ENCODE measurements around the gene CAND2.
"Not testable (repeated sequence)": the region's sequence is repeated elsewhere in the genome, so short reads cannot be mapped to it uniquely, and the experiment has no call there.

CAND2 gene

GRCh38 chr3:12829886-12830784 lies 33.7 kb downstream of the CAND2 start:
- Mint-ChIP-seq H3K4me3 (no peak overlapping the region), H3K9me3 (no peaks in the 10 kb centered on the region), H3K27ac (peak overlapping the region; percentile 23)

GRCh38 chr3:12830785-12831156 lies 34.3 kb downstream of the CAND2 start:
- H3K4me3 Mint-ChIP-seq, result no peak overlapping the region
- H3K4me1 Mint-ChIP-seq, result peaks cover 3% of the 10 kb centered on the region
- peak overlapping the region; percentile 23 for H3K27ac Mint-ChIP-seq
- no peaks in the 10 kb centered on the region for H3K27me3 Mint-ChIP-seq
- H3K36me3 Mint-ChIP-seq, result peaks cover 11% of the 10 kb centered on the region
- H3K9me3 Mint-ChIP-seq, result no peaks in the 10 kb centered on the region

More at GRCh38 chr3:12829886-12830784, 33.7 kb downstream of the CAND2 start:
- H3K27me3 Mint-ChIP-seq, result no peaks in the 10 kb centered on the region
- H3K4me1 Mint-ChIP-seq, result no peaks in the 10 kb centered on the region
- H3K36me3 Mint-ChIP-seq, result peaks cover 11% of the 10 kb centered on the region

- Mint-ChIP-seq H3K27me3 (no peaks in the 10 kb centered on the region), H3K4me3 (no peak overlapping the region), H3K27ac (peak overlapping the region; percentile 76), H3K36me3 (peaks cover 11% of the 10 kb centered on the region), H3K4me1 (peaks cover 4% of the 10 kb centered on the region), H3K9me3 (no peaks in the 10 kb centered on the region)
Measured at GRCh38 chr3:12831301-12831866, 34.9 kb downstream of the CAND2 start.

- no peaks in the 10 kb centered on the region for H3K27me3 Mint-ChIP-seq
- H3K9me3 Mint-ChIP-seq, result no peaks in the 10 kb centered on the region
- peaks cover 15% of the 10 kb centered on the region for H3K4me1 Mint-ChIP-seq
- peaks cover 20% of the 10 kb centered on the region for H3K36me3 Mint-ChIP-seq
- H3K27ac Mint-ChIP-seq, result peak overlapping the region; percentile 74
- H3K4me3 Mint-ChIP-seq, result no peak overlapping the region
Measured at GRCh38 chr3:12832350-12833221, 36.1 kb downstream of the CAND2 start.

GRCh38 chr3:12833222-12834161 lies 37.0 kb downstream of the CAND2 start:
- Mint-ChIP-seq H3K27ac (peak overlapping the region; percentile 80), H3K9me3 (no peaks in the 10 kb centered on the region), H3K4me3 (no peak overlapping the region), H3K4me1 (peaks cover 22% of the 10 kb centered on the region), H3K36me3 (peaks cover 29% of the 10 kb centered on the region), H3K27me3 (no peaks in the 10 kb centered on the region)

- Mint-ChIP-seq H3K36me3 (peaks cover 41% of the 10 kb centered on the region), H3K4me1 (peaks cover 35% of the 10 kb centered on the region), H3K27me3 (no peaks in the 10 kb centered on the region), H3K27ac (peak overlapping the region; percentile 80), H3K9me3 (no peaks in the 10 kb centered on the region), H3K4me3 (no peak overlapping the region)
Measured at GRCh38 chr3:12835052-12835665, 38.7 kb downstream of the CAND2 start.

- H3K27ac Mint-ChIP-seq, result peak overlapping the region; percentile 88
- H3K4me1 Mint-ChIP-seq, result peaks cover 44% of the 10 kb centered on the region
- peaks cover 51% of the 10 kb centered on the region for H3K36me3 Mint-ChIP-seq
- H3K4me3 Mint-ChIP-seq, result peak overlapping the region; percentile 99
- H3K27me3 Mint-ChIP-seq, result no peaks in the 10 kb centered on the region
- H3K9me3 Mint-ChIP-seq, result no peaks in the 10 kb centered on the region
Measured at GRCh38 chr3:12837295-12837986, 41.0 kb downstream of the CAND2 start.

GRCh38 chr3:12838179-12838965 lies 41.9 kb downstream of the CAND2 start:
- Mint-ChIP-seq H3K4me3 (peak overlapping the region; percentile 99), H3K36me3 (peaks cover 46% of the 10 kb centered on the region), H3K27me3 (no peaks in the 10 kb centered on the region), H3K9me3 (no peaks in the 10 kb centered on the region), H3K27ac (peak overlapping the region; percentile 100), H3K4me1 (peaks cover 44% of the 10 kb centered on the region)

GRCh38 chr3:12839156-12839946 lies 42.9 kb downstream of the CAND2 start:
- H3K27me3 Mint-ChIP-seq, result no peaks in the 10 kb centered on the region
- H3K4me3 Mint-ChIP-seq, result peak overlapping the region; percentile 99
- peaks cover 44% of the 10 kb centered on the region for H3K4me1 Mint-ChIP-seq
- H3K27ac Mint-ChIP-seq, result peak overlapping the region; percentile 100
- no peaks in the 10 kb centered on the region for H3K9me3 Mint-ChIP-seq
- peaks cover 42% of the 10 kb centered on the region for H3K36me3 Mint-ChIP-seq

GRCh38 chr3:12840148-12840547 lies 43.7 kb downstream of the CAND2 start:
- not testable (repeated sequence) for H3K9me3 Mint-ChIP-seq, H3K27me3 Mint-ChIP-seq
- Mint-ChIP-seq H3K4me3 (peak overlapping the region; percentile 99), H3K36me3 (peaks cover 42% of the 10 kb centered on the region), H3K4me1 (peaks cover 44% of the 10 kb centered on the region), H3K27ac (peak overlapping the region; percentile 100)

- H3K27ac Mint-ChIP-seq, result peak overlapping the region; percentile 100
- H3K4me1 Mint-ChIP-seq, result peaks cover 42% of the 10 kb centered on the region
- peaks cover 42% of the 10 kb centered on the region for H3K36me3 Mint-ChIP-seq
- H3K27me3 Mint-ChIP-seq, result no peaks in the 10 kb centered on the region
- H3K9me3 Mint-ChIP-seq, result no peaks in the 10 kb centered on the region
- peak overlapping the region; percentile 99 for H3K4me3 Mint-ChIP-seq
Measured at GRCh38 chr3:12840591-12841148, 44.2 kb downstream of the CAND2 start.

- H3K27me3 Mint-ChIP-seq, result no peaks in the 10 kb centered on the region
- H3K9me3 Mint-ChIP-seq, result no peaks in the 10 kb centered on the region
- peaks cover 42% of the 10 kb centered on the region for H3K36me3 Mint-ChIP-seq
- peak within 1 kb of the TSS; percentile 99 for H3K4me3 Mint-ChIP-seq
- H3K4me1 Mint-ChIP-seq, result peaks cover 41% of the 10 kb centered on the region
- H3K27ac Mint-ChIP-seq, result peak within 1 kb of the TSS; percentile 100
Measured at GRCh38 chr3:12841149-12841969, 44.9 kb downstream of the CAND2 start, which contains the start of gene RPL32. Gene RPL32 (minus strand): TSS chr3:12841565. CDS start chr3:12840237, 1,328 bp downstream.

All from activated naive CD4-positive, alpha-beta T cell treated with anti-CD3 and anti-CD28 coated beads, Interleukin-2, amount 50 U/mL, for 24 hours (primary cell).